DMS79 (cell line): ENCODE data around the gene OR6C76.

Experiments
- DNase-seq: peaks from one replicate; lab custom pipeline; 2025; lab: John Stamatoyannopoulos, UW

OR6C76 gene

DNA sequence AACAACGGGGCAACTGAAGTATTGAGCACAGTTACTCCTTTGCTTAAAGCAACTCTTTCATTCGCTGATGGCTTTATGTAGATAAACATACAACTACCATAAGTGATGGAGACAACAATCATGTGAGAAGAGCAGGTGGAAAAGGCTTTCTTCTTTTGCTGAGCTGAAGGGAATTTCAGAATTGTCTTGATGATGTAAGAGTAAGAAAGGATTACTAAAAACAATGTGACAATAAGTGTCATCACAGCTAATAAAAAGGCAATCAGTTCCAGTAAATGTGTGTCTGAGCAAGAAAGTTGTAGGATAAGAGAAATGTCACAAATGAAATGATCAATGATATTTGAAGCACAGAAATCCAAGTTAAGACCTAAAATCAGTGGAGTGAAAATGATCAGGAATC is 43.2 kb downstream of the OR6C76 start:
- DNase-seq, result no peak

DNA sequence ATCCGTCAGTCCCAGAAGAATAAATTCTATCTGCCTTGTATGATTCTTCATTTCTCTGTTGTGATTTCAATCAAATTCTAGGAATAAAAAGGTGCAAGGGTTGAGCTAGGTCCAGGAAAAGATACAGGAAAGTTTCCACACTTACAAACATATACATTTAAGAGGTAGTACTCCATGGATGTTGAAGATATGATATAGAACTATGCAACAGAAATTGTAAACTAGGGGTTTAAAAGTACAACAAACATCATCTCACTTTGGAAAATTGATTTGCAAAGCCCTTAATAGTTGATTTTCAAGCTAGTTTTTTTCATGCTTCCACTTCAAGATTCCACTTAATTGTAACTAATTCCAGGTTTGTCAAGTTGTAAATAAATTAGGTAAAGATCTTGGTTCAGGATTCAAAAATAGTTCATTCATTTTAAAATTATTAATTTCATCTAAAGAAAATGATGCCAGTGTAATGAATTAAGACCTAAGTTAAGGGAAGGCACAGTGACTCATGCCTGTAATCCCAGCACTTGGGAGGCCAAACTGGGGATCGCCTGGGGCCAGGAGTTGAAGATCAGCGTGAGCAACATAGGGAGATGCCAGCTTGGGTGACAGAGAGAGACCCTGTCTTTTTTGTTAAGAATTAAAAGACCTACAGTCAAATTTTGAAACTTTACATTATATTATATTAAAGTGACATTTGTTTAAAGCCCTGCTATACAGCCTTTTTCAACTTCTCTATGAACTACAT is 44.2 kb downstream of the OR6C76 start, which contains the start of gene OR6C70:
TSS of gene OR6C70 (minus strand) at position 51 of the 742 bp plus-strand sequence. CDS start at position 51, 0 bp downstream.
- DNase-seq, result no peak

DNA sequence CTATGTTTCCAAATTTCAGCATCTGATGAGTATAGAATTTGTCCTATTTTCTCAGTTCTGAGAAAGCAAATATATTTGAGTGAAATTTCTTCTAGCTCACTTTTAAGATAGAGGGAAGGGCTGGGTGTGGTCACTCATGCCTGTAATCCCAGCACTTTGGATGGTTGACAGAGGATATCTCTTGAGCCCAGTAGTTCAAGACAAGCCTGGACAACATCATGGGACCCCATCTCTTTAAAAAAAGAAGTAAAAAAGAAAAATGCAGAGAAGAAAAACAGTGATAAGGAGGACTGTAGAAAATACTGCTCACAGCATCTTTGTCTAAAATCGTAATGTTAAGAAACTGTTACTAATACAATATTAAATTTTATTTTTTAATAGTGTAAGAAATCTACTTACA is 46.2 kb downstream of the OR6C76 start:
- DNase-seq, result no peak
